GM12865 (cell line): ENCODE data around the gene VAPA.

Experiments
- DNase-seq: peaks from one replicate; pipeline ENCODE4 v3.0.0; 2010; ENCODE audit warnings: low read depth
- H3K4me3 ChIP-seq: 2 replicates; pipeline ENCODE4 v1.5.1; 2011; ENCODE audit warnings: mild to moderate bottlenecking, low read depth, low read length, control low read depth
- TF ChIP-seq, protein P1 (sequence below): IDR thresholded peaks from 2 replicates; pipeline ENCODE4 v1.5.1; 2011; ENCODE audit warnings: low read length, control low read depth, low read depth, inconsistent platforms; ENCODE audit not compliant: insufficient read depth; ENCODE audit errors: missing control alignments

Gene VAPA

DNA sequence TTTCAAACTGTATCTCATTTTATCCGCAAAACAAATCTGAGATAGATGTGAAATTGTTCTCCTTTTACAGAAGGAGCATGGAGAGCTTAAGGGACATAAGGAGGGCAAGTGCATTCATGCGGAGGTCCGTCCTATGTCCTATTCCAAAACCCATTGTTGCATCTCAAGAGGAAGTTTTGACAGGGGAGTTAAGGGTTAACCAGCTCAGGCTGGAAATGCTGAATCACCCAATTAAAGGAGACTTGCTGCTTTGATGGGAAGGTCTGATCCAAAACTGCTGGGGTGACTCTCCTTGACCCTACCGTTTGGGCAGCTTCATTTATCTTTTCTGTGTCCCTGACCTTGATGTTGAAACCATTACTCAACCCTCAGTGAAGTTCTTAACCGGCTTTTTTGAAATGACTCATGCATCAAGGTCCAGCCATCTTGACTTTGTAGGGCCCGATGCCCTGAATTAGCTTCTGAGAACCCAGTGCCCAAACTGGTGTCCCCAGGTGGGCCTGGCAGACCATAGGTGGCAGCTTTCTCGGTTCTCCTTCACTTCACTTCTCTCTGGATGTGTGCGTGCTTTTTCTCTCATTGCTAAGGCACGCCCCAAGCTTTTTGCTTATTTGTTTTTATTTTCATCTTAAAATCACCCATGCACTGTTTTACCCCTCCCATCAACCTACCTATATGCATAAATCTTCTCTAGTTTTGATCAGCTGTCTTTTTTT lies 43.9 kb upstream of the VAPA start:
- no peak overlapping the region for H3K4me3 ChIP-seq
- peak; percentile 73 for DNase-seq
- TF ChIP-seq, protein P1, sequence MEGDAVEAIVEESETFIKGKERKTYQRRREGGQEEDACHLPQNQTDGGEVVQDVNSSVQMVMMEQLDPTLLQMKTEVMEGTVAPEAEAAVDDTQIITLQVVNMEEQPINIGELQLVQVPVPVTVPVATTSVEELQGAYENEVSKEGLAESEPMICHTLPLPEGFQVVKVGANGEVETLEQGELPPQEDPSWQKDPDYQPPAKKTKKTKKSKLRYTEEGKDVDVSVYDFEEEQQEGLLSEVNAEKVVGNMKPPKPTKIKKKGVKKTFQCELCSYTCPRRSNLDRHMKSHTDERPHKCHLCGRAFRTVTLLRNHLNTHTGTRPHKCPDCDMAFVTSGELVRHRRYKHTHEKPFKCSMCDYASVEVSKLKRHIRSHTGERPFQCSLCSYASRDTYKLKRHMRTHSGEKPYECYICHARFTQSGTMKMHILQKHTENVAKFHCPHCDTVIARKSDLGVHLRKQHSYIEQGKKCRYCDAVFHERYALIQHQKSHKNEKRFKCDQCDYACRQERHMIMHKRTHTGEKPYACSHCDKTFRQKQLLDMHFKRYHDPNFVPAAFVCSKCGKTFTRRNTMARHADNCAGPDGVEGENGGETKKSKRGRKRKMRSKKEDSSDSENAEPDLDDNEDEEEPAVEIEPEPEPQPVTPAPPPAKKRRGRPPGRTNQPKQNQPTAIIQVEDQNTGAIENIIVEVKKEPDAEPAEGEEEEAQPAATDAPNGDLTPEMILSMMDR: no peak

- DNase-seq: no peak
- TF ChIP-seq, protein P1: no peak
- H3K4me3 ChIP-seq: no peak overlapping the region
Measured at GRCh38 chr18:9870431-9871008, 43.3 kb upstream of the VAPA start.

DNA sequence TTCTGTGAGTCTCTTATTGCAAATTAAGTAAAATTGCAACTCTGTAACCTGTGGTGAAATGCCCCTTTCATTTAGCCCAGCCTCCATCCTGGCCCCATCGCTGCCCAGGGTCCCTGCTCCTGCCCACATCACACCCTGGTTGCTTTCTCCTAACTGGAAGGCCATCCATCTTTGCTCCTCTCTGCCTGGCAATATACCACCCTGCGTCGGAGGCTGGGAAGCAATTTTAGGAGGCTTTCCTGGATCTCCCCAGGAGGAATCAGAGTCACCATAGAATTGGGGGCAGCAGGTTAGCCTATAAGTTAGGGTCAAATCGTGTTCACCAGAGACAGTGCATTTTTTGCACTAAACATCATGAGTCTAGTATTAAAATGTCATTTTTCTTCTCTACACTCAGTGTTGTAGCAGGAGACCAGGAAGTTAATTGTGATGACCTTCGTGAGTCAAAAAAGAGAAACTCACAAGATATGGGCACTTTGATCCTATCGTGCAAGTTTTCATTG lies 42.5 kb upstream of the VAPA start:
- TF ChIP-seq, protein P1: no peak
- no peak for DNase-seq
- no peak overlapping the region for H3K4me3 ChIP-seq

DNA sequence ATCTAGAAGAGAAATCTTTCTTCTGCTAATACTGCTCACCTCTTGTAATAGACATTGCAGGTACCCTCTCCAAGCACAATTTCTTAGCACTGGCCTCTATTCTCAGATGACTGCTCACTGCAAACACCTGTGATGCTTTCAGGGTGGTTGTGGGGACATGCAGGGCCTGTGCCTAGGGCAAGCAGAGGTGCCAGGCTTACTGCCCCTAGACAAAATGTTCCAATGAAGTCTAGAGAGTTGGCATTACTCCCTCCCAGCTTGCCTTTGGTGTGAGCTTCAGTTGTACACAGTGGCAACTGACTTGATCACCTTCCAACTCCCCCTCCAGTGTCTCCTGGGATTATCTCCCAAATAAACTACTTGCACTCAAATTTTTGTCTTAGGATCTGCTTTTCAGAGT lies 41.0 kb upstream of the VAPA start:
- TF ChIP-seq, protein P1: no peak

GRCh38 chr18:9874728-9875127 lies 39.1 kb upstream of the VAPA start:
- H3K4me3 ChIP-seq: no peak overlapping the region
- DNase-seq: no peak
- TF ChIP-seq, protein P1: no peak

More for the DNA sequence above, 41.0 kb upstream of the VAPA start:
- H3K4me3 ChIP-seq: no peak overlapping the region
- no peak for DNase-seq

DNA sequence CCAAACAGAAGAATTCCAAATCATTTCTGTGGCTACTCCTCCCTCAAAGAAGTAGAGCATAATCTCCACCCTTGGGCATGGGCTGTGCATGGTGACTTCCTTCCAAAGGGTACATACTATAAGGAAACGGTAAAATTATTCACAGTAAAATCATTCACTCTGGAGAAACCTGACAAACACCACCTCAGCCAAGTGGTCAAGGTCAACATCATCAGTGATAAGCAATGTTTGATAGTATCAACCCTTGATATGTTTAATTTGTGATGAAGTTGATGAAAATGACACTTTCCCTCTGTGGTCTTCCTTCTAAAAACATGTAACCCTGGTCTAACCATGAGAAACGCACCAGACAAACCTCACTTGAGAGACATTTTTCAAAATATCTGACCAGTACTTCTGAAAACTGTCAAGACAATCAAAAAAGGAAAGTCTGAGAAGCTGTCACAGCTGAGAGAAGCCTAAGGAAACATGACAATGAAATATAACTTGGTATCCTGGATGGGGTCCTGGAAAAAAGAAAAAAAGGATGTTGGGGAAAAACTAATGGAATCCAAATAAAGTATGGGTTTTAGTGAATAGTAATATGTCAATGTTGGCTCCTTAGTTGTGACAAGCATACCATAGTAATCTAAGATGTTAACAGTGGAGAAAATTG lies 37.5 kb upstream of the VAPA start:
- no peak overlapping the region for H3K4me3 ChIP-seq
- DNase-seq: no peak

More for the DNA sequence above, 37.5 kb upstream of the VAPA start:
- TF ChIP-seq, protein P1: no peak
